T-helper 22 cell (primary cell): ENCODE results near the gene ZNF266.

Experiments
- DNase-seq: peaks from one replicate; pipeline ENCODE4 v3.0.0-alpha.2; 2020; ENCODE audit warnings: low read depth

The ZNF266 gene

GRCh38 chr19:9435279-9436268 lies at the start of gene ZNF266:
Gene ZNF266 (minus strand): TSS chr19:9435573. CDS start chr19:9420089, 15,484 bp downstream.
- DNase-seq: peak; percentile 83

- DNase-seq: no peak
These were observed 49.8 kb upstream of the ZNF266 start for GRCh38 chr19:9485140-9485539.

GRCh38 chr19:9474975-9475374 lies 39.6 kb upstream of the ZNF266 start:
- DNase-seq: no peak

- DNase-seq: no peak
These were observed 31.8 kb upstream of the ZNF266 start for GRCh38 chr19:9467161-9467560.

GRCh38 chr19:9461938-9462337 lies 26.6 kb upstream of the ZNF266 start:
- DNase-seq: no peak

- DNase-seq: no peak
These were observed 20.8 kb upstream of the ZNF266 start for GRCh38 chr19:9456018-9456689.

GRCh38 chr19:9453953-9454352 lies 18.6 kb upstream of the ZNF266 start:
- DNase-seq: no peak

GRCh38 chr19:9445037-9445436 lies 9.7 kb upstream of the ZNF266 start:
- DNase-seq: no peak

GRCh38 chr19:9436358-9436757 lies 985 bp upstream of the ZNF266 start:
- DNase-seq: no peak

- DNase-seq: no peak
These were observed 3.9 kb downstream of the ZNF266 start for GRCh38 chr19:9431475-9431874.

- DNase-seq: no peak
These were observed 4.9 kb downstream of the ZNF266 start for GRCh38 chr19:9430444-9430843.

- DNase-seq: no peak
These were observed 7.4 kb downstream of the ZNF266 start for GRCh38 chr19:9427941-9428340.

- no peak for DNase-seq
These were observed 22.0 kb downstream of the ZNF266 start for GRCh38 chr19:9413240-9413954.

GRCh38 chr19:9407827-9408226 lies 27.5 kb downstream of the ZNF266 start:
- no peak for DNase-seq

GRCh38 chr19:9406798-9407352 lies 28.5 kb downstream of the ZNF266 start:
- no peak for DNase-seq

- DNase-seq: no peak
These were observed 54.0 kb downstream of the ZNF266 start for GRCh38 chr19:9381361-9381785.

GRCh38 chr19:9370738-9371619 lies 64.4 kb downstream of the ZNF266 start:
- no peak for DNase-seq

GRCh38 chr19:9362905-9363304 lies 72.5 kb downstream of the ZNF266 start, which contains the start of gene ZNF177:
Gene ZNF177 (plus strand): TSS chr19:9363013. CDS start chr19:9378312, 15,299 bp downstream.
- no peak for DNase-seq
